ENCODE measurements around the gene TNFRSF1A. TPM values are rescaled to one million over a fixed set of nuclear protein-coding genes. Genes with fewer than 3 reads are reported as not detected.

TNFRSF1A gene
- total and polyA plus RNA-seq, 4 donors = 36.9 to 144 (median 88.4) TPM

DNA sequence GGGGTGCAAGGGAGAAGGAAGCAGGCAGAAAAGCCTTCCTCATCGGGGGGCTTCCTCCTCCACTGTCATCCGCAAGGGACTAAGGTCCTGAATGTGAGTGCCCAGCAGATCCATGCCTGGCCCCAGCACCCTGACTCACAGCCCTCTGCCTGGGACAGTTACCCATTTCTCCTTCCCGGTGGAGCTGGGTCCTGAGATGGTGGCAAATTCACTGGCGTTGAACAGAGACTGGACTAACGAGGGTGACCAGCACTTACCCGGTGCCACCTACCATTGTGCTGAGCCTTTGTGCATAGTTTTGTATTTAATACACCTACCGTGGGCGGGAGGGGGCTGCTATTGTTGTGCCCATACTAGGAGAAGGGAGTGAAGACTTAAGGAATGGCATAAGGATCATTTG is 62.2 kb downstream of the TNFRSF1A start:
- H3K27ac ChIP-seq (ENCODE audit: low read depth in 1 of 2, low read length in 2 of 2) = peak overlapping the region; percentile 38 to 84
- TF ChIP-seq GABPA (IDR thresholded peaks at IDR 0.05 in 1 of 2, conservative IDR thresholded peaks at IDR 0.05 in 1 of 2) (no peak), FOXA2 (IDR thresholded peaks at IDR 0.05) (no peak), JUND (IDR thresholded peaks at IDR 0.05) (no peak), YY1 (IDR thresholded peaks at IDR 0.05) (no peak), HNF4A (conservative IDR thresholded peaks at IDR 0.05) (no peak), TAF1 (conservative IDR thresholded peaks at IDR 0.05) (no peak), FOXA1 (IDR thresholded peaks at IDR 0.05) (no peak), RAD21 (IDR thresholded peaks at IDR 0.05) (no peak)
- TF ChIP-seq, protein P1, sequence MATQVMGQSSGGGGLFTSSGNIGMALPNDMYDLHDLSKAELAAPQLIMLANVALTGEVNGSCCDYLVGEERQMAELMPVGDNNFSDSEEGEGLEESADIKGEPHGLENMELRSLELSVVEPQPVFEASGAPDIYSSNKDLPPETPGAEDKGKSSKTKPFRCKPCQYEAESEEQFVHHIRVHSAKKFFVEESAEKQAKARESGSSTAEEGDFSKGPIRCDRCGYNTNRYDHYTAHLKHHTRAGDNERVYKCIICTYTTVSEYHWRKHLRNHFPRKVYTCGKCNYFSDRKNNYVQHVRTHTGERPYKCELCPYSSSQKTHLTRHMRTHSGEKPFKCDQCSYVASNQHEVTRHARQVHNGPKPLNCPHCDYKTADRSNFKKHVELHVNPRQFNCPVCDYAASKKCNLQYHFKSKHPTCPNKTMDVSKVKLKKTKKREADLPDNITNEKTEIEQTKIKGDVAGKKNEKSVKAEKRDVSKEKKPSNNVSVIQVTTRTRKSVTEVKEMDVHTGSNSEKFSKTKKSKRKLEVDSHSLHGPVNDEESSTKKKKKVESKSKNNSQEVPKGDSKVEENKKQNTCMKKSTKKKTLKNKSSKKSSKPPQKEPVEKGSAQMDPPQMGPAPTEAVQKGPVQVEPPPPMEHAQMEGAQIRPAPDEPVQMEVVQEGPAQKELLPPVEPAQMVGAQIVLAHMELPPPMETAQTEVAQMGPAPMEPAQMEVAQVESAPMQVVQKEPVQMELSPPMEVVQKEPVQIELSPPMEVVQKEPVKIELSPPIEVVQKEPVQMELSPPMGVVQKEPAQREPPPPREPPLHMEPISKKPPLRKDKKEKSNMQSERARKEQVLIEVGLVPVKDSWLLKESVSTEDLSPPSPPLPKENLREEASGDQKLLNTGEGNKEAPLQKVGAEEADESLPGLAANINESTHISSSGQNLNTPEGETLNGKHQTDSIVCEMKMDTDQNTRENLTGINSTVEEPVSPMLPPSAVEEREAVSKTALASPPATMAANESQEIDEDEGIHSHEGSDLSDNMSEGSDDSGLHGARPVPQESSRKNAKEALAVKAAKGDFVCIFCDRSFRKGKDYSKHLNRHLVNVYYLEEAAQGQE (IDR thresholded peaks at IDR 0.05) = no peak
- TF ChIP-seq, protein P2, sequence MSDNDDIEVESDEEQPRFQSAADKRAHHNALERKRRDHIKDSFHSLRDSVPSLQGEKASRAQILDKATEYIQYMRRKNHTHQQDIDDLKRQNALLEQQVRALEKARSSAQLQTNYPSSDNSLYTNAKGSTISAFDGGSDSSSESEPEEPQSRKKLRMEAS (IDR thresholded peaks at IDR 0.05) = no peak
- 88% methylated on average over 8 of the region's 8 CpGs for WGBS
- peaks cover 6 to 23% (median 16%) of the 10 kb centered on the region in 4 donors for H3K4me1 ChIP-seq (ENCODE audit: control insufficient read depth in 4 of 4, insufficient read depth in 4 of 4, low read length in 3 of 4)
- H3K36me3 ChIP-seq (ENCODE audit: control insufficient read depth in 4 of 4, insufficient read depth in 3 of 4, low read depth in 1 of 4, low read length in 3 of 4) = no peaks in the 10 kb centered on the region
- H3K4me3 ChIP-seq (ENCODE audit: low read depth in 1 of 3, low read length in 3 of 3) = no peak overlapping the region
- no peaks in the 10 kb centered on the region for H3K27me3 ChIP-seq (ENCODE audit: control insufficient read depth in 4 of 4, insufficient read depth in 4 of 4, low read length in 3 of 4)
- no peak for DNase-seq (ENCODE audit: low spot score)
- H3K9me3 ChIP-seq (ENCODE audit: control insufficient read depth in 4 of 4, low read length in 3 of 4) = no peaks in the 10 kb centered on the region
- H3K9ac ChIP-seq (ENCODE audit: low read depth in 1 of 2, low read length in 2 of 2) = peak overlapping the region in 1 of 2 donors; percentile 55

DNA sequence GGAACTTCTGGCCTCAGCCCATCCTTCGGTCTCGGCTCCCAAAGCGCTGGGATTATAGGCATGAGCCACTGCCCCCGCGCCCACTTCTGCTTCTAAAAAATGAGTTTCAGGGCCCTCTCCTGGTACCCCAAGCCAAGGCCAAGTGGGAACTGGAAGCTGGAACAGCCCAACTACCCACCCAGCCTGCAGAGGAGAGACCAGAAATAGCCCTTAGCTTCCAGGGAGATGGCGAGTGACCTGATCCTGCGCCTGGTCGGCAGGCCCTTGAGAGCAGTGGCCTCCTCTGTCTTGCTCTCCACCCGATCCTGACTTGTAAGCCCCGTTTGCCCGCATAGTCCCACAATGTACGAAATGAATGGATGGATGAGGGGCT is 62.6 kb downstream of the TNFRSF1A start:
- peak overlapping the region in 1 of 2 donors; percentile 55 for H3K9ac ChIP-seq (ENCODE audit: low read depth in 1 of 2, low read length in 2 of 2)

More for the DNA sequence above, 62.6 kb downstream of the TNFRSF1A start:
- Histone ChIP-seq H3K27ac (ENCODE audit: low read depth in 1 of 2, low read length in 2 of 2) (peak overlapping the region; percentile 38 to 84), H3K4me1 (ENCODE audit: control insufficient read depth in 4 of 4, insufficient read depth in 4 of 4, low read length in 3 of 4) (peaks cover 6 to 23% (median 16%) of the 10 kb centered on the region in 4 donors), H3K4me3 (ENCODE audit: low read depth in 1 of 3, low read length in 3 of 3) (no peak overlapping the region), H3K36me3 (ENCODE audit: control insufficient read depth in 4 of 4, insufficient read depth in 3 of 4, low read depth in 1 of 4, low read length in 3 of 4) (no peaks in the 10 kb centered on the region), H3K9me3 (ENCODE audit: control insufficient read depth in 4 of 4, low read length in 3 of 4) (no peaks in the 10 kb centered on the region), H3K27me3 (ENCODE audit: control insufficient read depth in 4 of 4, insufficient read depth in 4 of 4, low read length in 3 of 4) (no peaks in the 10 kb centered on the region)
- DNase-seq (ENCODE audit: low spot score) = no peak
- TF ChIP-seq RAD21 (IDR thresholded peaks at IDR 0.05) (no peak), NR2F2 (IDR thresholded peaks at IDR 0.05) (no peak), SP1 (IDR thresholded peaks at IDR 0.05) (no peak), FOXA1 (IDR thresholded peaks at IDR 0.05) (no peak), YY1 (IDR thresholded peaks at IDR 0.05) (no peak), GABPA (IDR thresholded peaks at IDR 0.05 in 1 of 2, conservative IDR thresholded peaks at IDR 0.05 in 1 of 2) (no peak), CTCF (IDR thresholded peaks at IDR 0.05; ENCODE audit: low read depth, low read length, missing input control) (no peak), RXRA (IDR thresholded peaks at IDR 0.05) (no peak), HNF4G (IDR thresholded peaks at IDR 0.05) (no peak), HNF4A (conservative IDR thresholded peaks at IDR 0.05) (no peak)
- TF ChIP-seq, protein P3, sequence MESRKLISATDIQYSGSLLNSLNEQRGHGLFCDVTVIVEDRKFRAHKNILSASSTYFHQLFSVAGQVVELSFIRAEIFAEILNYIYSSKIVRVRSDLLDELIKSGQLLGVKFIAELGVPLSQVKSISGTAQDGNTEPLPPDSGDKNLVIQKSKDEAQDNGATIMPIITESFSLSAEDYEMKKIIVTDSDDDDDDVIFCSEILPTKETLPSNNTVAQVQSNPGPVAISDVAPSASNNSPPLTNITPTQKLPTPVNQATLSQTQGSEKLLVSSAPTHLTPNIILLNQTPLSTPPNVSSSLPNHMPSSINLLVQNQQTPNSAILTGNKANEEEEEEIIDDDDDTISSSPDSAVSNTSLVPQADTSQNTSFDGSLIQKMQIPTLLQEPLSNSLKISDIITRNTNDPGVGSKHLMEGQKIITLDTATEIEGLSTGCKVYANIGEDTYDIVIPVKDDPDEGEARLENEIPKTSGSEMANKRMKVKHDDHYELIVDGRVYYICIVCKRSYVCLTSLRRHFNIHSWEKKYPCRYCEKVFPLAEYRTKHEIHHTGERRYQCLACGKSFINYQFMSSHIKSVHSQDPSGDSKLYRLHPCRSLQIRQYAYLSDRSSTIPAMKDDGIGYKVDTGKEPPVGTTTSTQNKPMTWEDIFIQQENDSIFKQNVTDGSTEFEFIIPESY (IDR thresholded peaks at IDR 0.05) = no peak
- TF ChIP-seq, protein P1 (IDR thresholded peaks at IDR 0.05) = no peak
- WGBS = 94% methylated on average over 12 of the region's 12 CpGs

All from liver (tissue), 9 donors.